HG02759 (cell line): ENCODE measurements around the gene ZFP62.
"Not testable (repeated sequence)": the region's sequence is repeated elsewhere in the genome, so short reads cannot be mapped to it uniquely, and the experiment has no call there.

Experiments used
- ATAC-seq: cut with Tn5 transposase; IDR thresholded peaks from one replicate; pipeline ENCODE4 v1.9.1; 2021; ENCODE audit warnings: mild to moderate bottlenecking, moderate library complexity; ENCODE audit not compliant: unreplicated experiment

Gene ZFP62

DNA sequence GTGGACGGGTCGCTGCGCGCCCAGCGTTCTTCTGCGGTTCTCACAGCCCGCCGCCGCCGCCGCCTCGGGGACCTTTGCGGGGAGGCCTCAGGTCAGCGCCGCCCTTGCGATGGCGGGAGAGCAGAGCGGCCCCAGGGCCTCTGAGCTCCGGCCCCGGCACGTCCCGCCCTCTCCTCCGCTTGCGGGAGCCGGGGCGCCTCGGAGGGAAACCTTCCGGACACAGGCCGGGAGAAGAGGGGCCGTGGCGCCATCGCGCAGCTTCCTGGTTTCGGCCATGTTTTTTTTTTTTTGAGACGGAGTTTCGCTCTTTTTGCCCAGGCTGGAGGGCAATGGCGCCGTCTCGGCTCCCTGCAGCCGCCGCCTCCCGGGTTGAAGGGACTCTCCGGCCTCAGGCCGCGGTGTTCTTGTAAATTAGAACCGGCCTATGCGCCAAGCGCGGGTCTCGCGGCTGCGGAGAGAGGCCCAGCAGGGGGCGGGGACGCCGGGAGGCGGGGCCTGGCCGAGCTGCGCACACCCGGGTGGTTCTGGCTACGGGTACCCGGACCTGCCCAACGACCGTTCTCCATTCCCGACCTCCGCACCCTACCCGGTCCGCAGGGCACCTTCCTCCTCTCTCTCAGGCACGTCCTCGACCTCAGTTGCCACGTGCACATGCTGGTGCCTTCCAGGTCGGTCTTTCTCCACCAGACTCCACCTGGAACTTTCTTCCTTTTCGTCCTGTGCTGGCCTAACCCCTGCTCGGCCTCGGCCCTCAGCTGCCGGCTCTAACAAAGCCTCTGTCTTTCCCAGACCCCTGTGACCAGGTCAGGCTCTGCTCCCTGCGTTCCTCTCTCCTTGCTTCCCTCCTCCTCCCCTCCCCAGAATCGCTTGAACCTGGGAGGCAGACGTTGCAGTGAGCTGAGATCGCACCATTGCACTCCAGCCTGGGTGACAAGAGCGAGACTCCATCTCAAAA, 29.7 kb downstream of the ZFP62 start:
- ATAC-seq: peak; percentile 83

DNA sequence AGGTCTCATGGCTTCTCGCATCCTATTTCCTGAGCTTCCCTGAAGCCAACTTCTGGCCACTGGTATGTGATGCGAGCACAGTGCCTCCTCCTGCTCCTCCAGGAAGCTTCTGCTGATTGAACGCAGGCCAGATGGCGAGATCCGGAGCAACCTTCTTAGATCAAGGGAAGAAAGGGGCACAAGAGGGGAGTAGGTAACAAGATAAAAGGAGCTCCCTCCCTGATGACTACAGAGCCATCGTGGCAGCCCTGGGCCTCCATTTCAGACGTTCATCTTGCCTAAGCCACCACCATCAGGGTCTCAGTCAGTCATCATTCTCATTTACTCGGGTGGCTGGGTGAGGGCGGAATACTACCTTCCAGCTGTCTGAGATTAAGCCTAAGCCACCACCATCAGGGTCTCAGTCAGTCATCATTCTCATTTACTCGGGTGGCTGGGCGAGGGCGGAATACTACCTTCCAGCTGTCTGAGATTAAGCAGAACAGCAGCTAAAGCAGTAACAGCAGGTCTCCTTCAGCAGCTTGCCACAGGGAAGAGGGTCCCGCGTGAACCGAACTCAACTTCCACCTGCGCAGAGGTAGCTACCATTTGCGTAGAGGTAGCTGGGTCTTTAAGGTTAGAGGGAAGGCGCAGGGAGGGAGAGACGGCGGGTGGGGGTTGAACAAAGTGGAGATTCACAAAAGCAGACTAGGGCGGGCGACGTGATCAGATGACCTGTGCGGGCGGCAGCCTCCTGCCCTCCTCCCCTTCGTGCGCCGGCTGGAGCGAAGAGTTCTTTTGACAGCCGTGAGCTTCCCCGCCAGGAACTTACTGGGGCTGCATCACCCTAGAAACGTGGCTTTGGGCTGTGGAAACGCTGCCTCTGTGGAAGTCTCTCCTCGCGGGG, 30.6 kb downstream of the ZFP62 start:
- ATAC-seq: peak; percentile 43

GRCh38 chr5:180829726-180830125, 31.4 kb downstream of the ZFP62 start:
- ATAC-seq: no peak

GRCh38 chr5:180828756-180829531, 32.1 kb downstream of the ZFP62 start:
- not testable (repeated sequence) for ATAC-seq

GRCh38 chr5:180827374-180827773, 33.7 kb downstream of the ZFP62 start:
- ATAC-seq: not testable (repeated sequence)

GRCh38 chr5:180825768-180826525, 35.1 kb downstream of the ZFP62 start:
- ATAC-seq: no peak

DNA sequence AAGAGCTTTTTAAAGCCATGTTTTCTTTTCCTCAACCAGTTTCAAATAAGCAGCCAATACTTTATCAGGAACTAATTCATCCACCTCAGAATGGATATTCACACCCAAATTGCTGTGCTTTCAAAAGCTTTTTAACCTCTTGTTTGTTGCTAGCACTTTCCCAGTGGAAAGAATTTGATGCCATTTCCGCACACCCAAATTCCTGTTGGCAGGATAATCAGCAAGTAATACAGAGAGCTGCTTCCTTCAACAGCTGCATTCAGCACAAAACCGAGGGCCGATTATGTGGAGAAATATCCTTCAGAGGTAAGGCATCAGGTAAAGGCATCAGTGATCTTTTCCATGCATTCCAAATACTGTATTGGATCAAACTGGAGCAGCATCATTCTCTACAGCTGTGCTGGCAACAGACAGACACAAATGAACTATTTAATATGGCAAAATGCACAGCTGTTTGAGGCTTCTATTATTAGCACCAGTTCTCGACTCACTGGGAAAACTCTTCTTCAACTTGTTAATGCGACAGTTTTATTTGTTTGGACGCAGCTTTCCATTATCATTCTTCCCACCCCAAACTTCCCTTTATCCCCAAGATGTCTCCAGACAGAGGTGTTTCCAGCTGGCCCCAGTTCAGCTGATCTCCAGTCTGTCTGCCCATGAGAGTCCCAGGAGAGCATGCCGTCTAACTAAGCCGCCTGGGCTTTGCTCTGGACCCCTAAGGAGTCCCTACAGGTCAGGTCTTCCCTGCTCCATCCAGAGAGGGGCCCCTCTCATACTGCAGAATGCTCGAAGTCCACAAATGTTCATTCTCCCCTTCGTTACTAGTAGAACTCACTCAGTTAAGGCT, 36.2 kb downstream of the ZFP62 start:
- ATAC-seq: no peak

DNA sequence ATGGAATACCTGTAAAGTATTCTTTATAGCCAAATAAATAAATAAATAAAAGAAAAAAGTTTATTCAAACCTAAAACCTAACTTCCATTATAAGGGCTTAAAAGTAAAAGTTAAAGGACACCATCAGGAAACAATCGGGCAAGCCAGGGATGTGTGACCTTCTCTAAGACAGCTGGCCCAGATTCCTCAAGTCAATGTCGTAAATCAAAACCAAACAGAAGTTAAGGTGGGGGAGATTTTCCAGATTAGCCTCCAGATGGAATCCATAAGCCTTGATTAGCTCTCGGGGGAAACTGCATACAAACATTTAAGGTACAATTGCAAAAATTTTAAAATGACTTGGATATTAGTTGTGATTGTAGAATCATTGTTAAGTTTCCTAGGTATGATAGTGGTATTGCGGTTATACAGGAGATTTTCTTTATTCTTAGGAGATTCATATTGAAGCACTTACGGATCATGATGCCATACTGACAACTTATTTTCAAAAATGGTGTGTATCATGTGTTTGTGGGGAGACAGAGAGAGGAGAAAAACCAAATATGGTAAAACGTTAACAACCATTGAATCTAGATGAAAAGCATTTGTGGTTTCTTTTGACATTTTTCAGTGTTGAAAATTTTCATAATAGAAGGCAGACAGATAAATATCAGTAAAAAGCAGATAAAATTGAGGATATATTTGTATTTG, 37.0 kb downstream of the ZFP62 start:
- ATAC-seq: no peak

DNA sequence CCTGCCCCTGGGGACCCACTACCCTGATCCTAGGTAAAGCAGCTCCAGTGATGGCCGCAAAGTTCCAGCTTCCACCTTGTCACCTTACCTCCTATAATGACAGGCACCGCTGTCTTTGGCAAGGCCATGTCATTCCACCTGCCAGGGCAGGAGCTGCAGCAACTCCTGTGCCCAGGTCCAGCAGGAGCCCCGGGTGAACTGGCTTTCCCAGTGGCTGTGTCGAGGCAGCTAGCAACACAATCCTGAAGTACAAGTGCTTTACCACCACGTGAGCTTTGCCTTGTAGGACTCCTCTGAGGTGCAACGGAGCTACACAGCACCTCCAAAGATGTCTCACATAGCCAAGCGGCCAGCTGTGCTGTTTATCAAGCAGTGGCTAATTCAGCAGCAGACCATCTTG, 37.7 kb downstream of the ZFP62 start:
- no peak for ATAC-seq

DNA sequence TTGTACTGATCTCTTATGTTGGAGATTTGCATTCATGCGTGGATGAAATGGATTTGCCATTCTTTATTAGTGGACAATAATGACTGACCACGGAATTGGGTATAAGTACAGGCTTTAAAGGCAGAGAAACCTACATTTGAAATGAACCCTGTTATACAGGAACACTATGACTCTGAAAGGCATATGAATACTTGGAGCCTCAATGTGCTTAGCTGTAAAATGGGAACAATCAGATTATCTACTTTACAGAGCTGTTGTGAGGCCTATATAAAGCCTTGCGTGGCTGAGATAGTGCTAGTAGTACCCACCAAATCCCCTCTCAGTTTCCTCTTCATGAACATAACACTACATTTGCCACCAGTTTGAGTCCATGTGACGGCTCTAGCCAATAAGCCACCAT, 39.5 kb downstream of the ZFP62 start:
- no peak for ATAC-seq

- peak; percentile 60 for ATAC-seq
Measured at GRCh38 chr5:180820788-180821321, 40.2 kb downstream of the ZFP62 start.

DNA sequence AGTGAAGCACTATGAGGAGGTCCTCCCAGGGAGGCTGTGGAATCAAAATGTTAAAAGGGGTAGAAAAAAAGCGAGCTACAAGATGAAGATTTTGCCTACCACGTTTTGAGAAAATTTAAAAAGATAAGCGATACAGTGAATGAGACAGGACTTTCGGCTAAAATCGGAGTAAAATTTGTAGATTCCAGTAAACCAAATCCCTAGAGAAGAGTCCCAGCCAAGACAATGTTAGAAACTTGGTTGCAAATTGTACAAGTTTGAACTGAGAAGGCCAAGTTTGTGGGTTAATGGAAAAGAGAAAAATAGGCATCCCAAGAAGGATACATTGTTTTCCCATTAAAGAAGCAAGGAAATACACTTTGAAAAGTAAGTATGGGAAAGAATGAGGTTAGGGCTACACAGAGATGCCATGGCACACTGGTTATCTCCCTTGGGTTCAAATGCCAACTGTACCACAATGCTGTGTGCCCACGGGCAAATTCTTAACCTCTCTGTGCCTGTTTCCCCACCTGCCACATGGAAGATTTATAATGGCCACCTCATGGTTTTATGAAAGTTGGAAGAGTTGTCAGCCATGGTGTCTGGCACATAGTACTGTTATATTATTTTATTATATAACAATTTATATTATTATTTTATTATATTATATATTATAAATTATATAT, 42.3 kb downstream of the ZFP62 start:
- ATAC-seq: no peak

- ATAC-seq: no peak
Measured at GRCh38 chr5:180817893-180818674, 43.0 kb downstream of the ZFP62 start.

DNA sequence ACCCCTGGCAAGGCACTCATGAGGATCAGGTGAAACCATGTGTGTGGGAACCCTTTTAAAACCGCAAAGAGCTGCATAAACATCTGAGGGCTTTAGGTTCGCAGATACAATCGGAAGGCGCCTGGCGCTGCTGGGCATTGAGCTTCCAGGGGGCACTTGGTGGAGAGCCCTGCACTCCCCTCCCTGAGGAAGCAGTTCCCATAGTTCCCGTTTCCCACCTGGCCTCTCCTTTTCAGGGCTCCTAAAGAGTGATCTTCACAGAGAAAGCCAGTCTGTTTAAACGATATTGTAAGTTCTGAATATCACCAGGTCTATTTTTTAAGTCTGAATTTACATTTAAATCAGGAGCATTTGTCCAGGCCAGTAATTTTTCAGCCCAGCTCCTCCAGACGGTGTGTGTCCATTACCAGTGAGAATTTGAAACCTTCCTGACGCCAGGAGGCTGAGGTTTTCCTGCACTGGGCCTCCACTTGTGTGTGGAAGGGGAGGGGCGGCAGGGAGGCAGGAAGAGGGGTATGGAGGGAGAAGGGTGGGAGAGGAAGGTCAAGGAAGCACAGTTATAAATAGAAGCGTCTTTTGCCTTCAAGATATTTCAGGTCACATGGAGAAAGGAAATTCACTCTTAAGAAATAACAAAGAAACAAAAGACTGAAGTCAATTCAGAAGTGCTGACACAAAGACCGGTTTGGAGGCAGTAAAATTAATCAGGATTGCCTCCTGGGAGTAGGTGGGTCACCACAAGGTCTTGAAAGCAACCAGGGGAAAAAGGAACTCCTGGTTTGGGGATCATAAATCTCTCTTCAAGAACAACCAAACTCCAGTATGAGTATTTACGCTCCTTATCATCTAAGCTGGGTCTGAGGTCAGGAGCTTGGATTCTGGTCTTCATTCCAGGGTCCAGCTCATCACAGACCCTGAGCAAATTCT, 44.2 kb downstream of the ZFP62 start:
- no peak for ATAC-seq

GRCh38 chr5:180815293-180815917, 45.7 kb downstream of the ZFP62 start:
- no peak for ATAC-seq

GRCh38 chr5:180813420-180813819, 47.7 kb downstream of the ZFP62 start:
- no peak for ATAC-seq
